Measurements from ENCODE around the gene EFNA4.

The EFNA4 gene

GRCh38 chr1:155026154-155026553, 37.4 kb upstream of the EFNA4 start:
- Mint-ChIP-seq H3K27ac (no peak overlapping the region), H3K9me3 (no peaks in the 10 kb centered on the region), H3K4me3 (no peak overlapping the region), H3K27me3 (ENCODE audit: low read depth) (no peaks in the 10 kb centered on the region), H3K4me1 (ENCODE audit: low read depth) (peaks cover 7% of the 10 kb centered on the region), H3K36me3 (ENCODE audit: low read depth) (no peaks in the 10 kb centered on the region)

DNA sequence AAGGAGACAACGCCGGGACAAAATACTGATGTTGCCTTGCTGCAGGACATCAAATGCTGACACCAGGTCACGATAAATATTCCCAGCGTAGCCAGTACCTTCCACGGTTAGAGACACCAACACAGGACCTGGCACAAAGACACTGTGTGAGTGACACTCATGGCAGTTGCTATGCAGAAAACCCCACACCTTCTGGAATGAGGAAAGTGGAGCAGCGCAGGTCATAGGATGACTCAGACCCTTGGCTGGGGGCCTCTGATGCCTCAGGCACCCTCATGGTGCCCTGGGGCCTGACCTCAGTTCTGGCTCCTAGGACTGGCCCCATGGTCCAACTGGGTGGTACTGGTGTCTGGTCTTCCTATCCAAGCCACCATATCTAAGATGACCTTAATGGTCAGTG, 37.0 kb upstream of the EFNA4 start:
- no peaks in the 10 kb centered on the region for H3K9me3 Mint-ChIP-seq
- no peak overlapping the region for H3K27ac Mint-ChIP-seq
- H3K4me3 Mint-ChIP-seq: no peak overlapping the region
- peaks cover 4% of the 10 kb centered on the region for H3K4me1 Mint-ChIP-seq (ENCODE audit: low read depth)
- no peaks in the 10 kb centered on the region for H3K27me3 Mint-ChIP-seq (ENCODE audit: low read depth)
- H3K36me3 Mint-ChIP-seq (ENCODE audit: low read depth): no peaks in the 10 kb centered on the region

DNA sequence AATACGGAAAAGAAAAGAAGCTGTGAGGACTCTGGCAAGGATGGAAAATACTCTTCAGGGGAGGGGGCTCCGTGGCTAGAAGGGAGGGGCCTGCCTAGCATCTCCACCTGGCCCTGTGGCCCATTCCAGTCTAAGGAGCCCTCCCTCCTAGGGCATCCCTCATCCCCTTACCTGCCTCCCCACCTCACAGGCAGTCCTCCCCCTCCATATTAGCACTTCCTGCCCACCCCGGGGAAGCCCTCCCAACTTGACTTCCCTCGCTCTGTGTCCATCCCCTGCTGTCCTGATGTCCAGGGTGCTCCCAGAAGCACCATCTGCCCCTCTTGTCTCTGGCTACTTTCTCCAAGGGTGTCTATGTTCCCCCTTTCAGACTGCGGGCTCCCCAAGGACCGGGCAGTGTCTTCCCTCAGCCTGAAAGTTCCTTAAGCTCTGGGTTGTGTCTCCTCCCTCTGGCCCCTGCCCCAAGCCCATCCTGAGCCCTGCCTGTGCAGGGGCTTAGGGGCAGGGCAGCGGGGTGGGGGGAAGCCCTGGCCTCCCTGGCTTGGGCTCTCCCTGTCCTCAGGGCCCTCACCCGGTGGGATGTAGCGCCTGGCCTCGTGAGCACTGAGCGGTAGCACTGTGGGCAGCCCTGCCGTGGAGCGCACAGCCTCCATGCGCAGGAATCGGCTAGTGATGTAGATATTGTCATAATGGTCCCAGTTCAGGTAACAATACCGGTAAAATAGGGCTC, 33.9 kb upstream of the EFNA4 start:
- no peaks in the 10 kb centered on the region for H3K9me3 Mint-ChIP-seq
- H3K27ac Mint-ChIP-seq: no peak overlapping the region
- no peaks in the 10 kb centered on the region for H3K27me3 Mint-ChIP-seq (ENCODE audit: low read depth)
- H3K4me1 Mint-ChIP-seq (ENCODE audit: low read depth): no peaks in the 10 kb centered on the region
- no peak overlapping the region for H3K4me3 Mint-ChIP-seq
- H3K36me3 Mint-ChIP-seq (ENCODE audit: low read depth): no peaks in the 10 kb centered on the region

DNA sequence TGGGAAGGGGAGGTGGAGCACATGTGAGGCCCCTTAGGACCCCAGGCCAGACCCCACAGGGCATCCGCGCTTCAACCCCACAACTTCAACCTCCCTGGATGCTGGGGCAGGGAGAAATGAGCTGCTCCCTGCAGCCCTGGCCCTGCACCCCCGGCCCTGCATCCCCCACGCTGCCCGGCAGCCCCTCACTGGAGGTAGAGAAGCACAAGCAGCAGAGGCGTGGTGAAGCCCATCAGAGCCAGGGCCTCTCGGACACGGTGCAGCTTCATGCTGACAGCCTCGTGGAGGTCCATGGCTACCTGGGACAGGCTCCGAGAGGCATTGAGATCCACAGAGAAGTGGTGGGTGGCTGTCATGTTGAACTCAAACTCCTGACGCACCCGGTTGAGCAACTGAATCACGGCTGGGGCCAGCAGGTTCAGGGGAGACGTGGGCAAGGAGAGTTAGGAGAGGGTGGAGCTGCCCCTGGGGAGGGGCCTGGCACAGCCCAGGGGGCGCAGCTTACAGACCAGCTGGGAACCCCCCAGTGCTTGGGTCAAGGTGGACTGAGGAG, 33.2 kb upstream of the EFNA4 start:
- no peak overlapping the region for H3K4me3 Mint-ChIP-seq
- H3K4me1 Mint-ChIP-seq (ENCODE audit: low read depth): no peaks in the 10 kb centered on the region
- no peaks in the 10 kb centered on the region for H3K9me3 Mint-ChIP-seq
- no peaks in the 10 kb centered on the region for H3K27me3 Mint-ChIP-seq (ENCODE audit: low read depth)
- H3K27ac Mint-ChIP-seq: no peak overlapping the region
- no peaks in the 10 kb centered on the region for H3K36me3 Mint-ChIP-seq (ENCODE audit: low read depth)

DNA sequence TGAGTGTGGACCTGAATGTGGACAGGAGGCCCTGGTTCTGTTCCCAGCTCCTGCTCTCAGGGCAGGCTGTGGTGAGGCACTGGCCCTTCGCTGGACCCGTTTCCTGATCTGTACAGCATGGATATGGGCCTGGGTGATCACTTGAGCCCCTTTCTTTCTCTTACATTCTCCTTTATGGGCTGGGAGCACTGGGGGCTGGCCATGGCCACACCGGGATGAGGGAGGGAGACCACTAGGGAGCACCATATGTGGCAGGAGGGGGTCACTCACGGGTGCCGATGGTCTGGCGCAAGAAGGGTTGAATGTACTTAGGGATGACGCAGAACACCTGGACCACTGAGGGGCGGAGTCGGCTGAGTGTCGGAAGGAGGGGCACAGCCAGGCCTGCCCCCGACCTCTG, 32.6 kb upstream of the EFNA4 start:
- Mint-ChIP-seq H3K27me3 (ENCODE audit: low read depth) (no peaks in the 10 kb centered on the region), H3K4me1 (ENCODE audit: low read depth) (no peaks in the 10 kb centered on the region), H3K36me3 (ENCODE audit: low read depth) (no peaks in the 10 kb centered on the region), H3K4me3 (no peak overlapping the region), H3K9me3 (no peaks in the 10 kb centered on the region), H3K27ac (no peak overlapping the region)

DNA sequence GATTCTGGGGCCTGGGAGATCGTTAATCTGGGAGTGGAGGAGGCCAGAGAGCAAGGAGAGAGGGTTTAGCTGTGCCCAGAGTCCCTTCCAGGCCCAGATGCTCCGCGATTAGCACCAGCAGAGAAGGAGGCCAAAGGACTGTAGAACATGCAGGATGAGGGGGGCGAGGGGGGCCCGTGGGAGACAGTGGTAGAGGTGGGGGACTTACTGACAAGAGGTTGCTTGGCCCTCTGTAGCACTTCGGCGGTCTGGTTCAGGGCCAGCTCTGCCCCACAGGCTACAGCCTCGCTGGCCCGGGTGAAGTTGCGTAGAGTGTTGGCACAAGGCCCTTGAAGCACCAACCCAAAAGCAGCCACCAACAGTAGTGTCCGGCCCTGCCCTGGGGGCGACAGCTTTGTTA, 30.7 kb upstream of the EFNA4 start:
- no peak overlapping the region for H3K27ac Mint-ChIP-seq
- no peaks in the 10 kb centered on the region for H3K36me3 Mint-ChIP-seq (ENCODE audit: low read depth)
- no peaks in the 10 kb centered on the region for H3K4me1 Mint-ChIP-seq (ENCODE audit: low read depth)
- no peak overlapping the region for H3K4me3 Mint-ChIP-seq
- H3K27me3 Mint-ChIP-seq (ENCODE audit: low read depth): peaks cover 11% of the 10 kb centered on the region
- H3K9me3 Mint-ChIP-seq: no peaks in the 10 kb centered on the region

GRCh38 chr1:155033524-155033923, 30.0 kb upstream of the EFNA4 start, which contains the start of the genes DCST1 and DCST2:
DCST1 (plus strand) TSS chr1:155033824; CDS start chr1:155034037, 213 bp downstream.
DCST2 (minus strand) TSS chr1:155033781; CDS start chr1:155033701, 80 bp downstream.
- Mint-ChIP-seq H3K4me3 (no peak within 1 kb of the TSS), H3K4me1 (ENCODE audit: low read depth) (no peaks in the 10 kb centered on the region), H3K9me3 (no peaks in the 10 kb centered on the region), H3K36me3 (ENCODE audit: low read depth) (no peaks in the 10 kb centered on the region), H3K27ac (no peak within 1 kb of the TSS), H3K27me3 (ENCODE audit: low read depth) (peaks cover 17% of the 10 kb centered on the region)

DNA sequence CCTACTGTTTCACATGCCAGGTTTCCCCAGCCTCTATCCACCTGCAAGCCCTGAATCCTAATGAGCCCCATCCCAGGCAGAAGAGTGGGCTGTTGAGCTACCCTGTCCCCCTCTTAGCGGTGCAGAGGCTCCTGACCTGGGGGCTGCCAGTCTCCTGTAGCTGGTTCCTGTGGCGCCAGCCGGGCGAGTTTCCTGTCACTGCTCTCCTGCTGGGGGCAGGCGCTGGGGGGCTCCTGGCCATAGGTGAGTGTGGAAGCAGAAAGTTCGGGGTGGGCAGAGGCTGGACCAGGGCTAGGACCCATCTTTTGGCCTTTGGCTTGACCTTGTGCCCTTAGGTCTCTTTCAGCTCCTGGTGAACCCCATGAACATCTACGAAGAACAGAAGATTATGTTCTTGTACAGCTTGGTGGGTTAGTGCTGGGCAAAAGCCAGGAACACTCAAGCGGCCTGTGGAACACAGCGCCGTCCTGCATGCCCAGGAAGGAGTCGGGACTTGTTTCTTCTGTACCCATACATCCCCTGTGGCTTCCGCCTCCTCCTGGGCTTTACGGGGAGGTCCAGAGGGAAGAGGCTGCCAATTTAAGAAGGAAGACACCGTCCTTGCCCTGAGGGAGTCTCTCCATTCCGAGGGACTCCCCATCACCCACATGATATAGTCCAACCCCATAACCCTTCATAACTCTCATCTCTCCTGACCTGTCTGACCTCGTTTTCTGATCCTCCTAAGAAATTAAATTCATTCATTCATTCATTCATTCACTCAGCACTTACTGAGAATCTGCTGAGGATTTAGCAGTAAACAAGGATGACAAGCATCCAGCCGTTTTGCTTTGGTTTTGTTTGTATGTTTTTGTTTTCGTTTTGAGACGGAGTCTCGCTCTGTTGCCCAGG, 29.0 kb upstream of the EFNA4 start:
- Mint-ChIP-seq H3K36me3 (ENCODE audit: low read depth) (no peaks in the 10 kb centered on the region), H3K27ac (no peak overlapping the region), H3K4me3 (no peak overlapping the region), H3K27me3 (ENCODE audit: low read depth) (peaks cover 19% of the 10 kb centered on the region), H3K4me1 (ENCODE audit: low read depth) (no peaks in the 10 kb centered on the region), H3K9me3 (no peaks in the 10 kb centered on the region)

- Mint-ChIP-seq H3K27ac (no peak overlapping the region), H3K4me1 (ENCODE audit: low read depth) (no peaks in the 10 kb centered on the region), H3K27me3 (ENCODE audit: low read depth) (peaks cover 19% of the 10 kb centered on the region), H3K4me3 (no peak overlapping the region), H3K36me3 (ENCODE audit: low read depth) (no peaks in the 10 kb centered on the region), H3K9me3 (no peaks in the 10 kb centered on the region)
Measured at GRCh38 chr1:155035936-155036335, 27.6 kb upstream of the EFNA4 start.

GRCh38 chr1:155037043-155037442, 26.5 kb upstream of the EFNA4 start:
- H3K27ac Mint-ChIP-seq: no peak overlapping the region
- H3K4me1 Mint-ChIP-seq (ENCODE audit: low read depth): no peaks in the 10 kb centered on the region
- H3K36me3 Mint-ChIP-seq (ENCODE audit: low read depth): no peaks in the 10 kb centered on the region
- no peak overlapping the region for H3K4me3 Mint-ChIP-seq
- H3K9me3 Mint-ChIP-seq: no peaks in the 10 kb centered on the region
- peaks cover 19% of the 10 kb centered on the region for H3K27me3 Mint-ChIP-seq (ENCODE audit: low read depth)

DNA sequence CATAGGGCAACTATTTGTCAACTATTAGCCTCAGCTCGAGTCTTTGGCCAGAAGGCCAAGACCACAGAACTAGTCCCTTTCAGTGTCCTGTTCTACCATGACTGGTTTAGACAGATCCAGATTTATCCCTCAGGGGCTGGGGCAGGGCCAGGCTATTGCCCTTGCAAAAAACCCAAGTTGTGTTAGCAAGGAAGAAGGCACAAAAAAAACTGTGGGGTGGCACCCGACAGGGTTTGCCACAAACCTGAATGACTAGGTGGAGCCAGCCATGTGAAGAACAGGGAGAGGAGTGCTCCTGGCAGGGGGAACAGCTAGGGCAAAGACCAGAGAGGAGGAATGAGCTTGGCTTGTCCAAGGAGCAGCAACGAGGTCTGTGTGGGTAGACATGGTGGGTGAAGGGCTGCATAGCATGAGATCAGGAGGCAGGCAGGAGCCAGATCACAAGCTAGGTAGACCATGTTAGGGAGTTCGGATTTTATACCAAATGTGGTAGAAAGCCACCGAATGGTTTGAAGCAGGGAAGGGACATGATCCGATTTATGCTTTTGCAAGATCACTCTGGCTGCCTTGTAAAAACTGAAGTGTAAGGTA, 25.6 kb upstream of the EFNA4 start:
- Mint-ChIP-seq H3K4me1 (ENCODE audit: low read depth) (no peaks in the 10 kb centered on the region), H3K4me3 (no peak overlapping the region), H3K36me3 (ENCODE audit: low read depth) (no peaks in the 10 kb centered on the region), H3K9me3 (no peaks in the 10 kb centered on the region), H3K27me3 (ENCODE audit: low read depth) (peaks cover 24% of the 10 kb centered on the region), H3K27ac (no peak overlapping the region)

DNA sequence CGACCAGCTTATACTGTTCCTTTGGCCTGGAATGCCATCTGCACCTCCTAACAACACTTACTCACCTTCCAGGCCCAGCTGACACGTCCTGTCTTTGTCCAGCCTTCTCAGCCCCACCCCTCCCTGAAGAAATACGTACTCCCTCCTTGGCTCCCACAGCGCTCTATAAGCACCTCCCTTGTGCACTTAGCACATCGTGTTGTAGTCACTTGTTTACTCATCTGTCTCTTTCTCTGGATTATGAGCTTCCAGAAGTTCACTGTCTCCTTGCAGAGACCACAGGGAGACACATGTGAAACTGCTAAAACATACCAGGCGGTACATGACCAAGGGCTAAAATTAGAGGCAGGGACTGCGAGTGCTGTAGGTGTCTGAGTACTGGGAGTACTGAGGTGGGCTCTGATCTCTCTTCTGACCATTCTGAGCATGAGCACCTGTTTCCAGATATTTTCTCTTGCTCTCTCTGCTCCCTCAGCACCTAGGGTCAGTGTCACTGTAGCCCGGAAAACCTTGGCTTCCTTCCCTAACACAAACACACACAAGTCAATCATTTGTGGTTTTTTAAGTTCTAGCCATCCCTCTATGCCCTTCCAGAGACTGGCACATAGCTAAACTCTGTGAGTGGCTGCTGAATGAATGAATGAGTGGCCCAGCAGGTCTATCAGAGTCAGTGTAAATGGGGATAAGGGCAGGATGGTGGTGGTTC, 24.8 kb upstream of the EFNA4 start:
- Mint-ChIP-seq H3K4me1 (ENCODE audit: low read depth) (no peaks in the 10 kb centered on the region), H3K27me3 (ENCODE audit: low read depth) (peaks cover 24% of the 10 kb centered on the region), H3K36me3 (ENCODE audit: low read depth) (no peaks in the 10 kb centered on the region), H3K4me3 (no peak overlapping the region), H3K27ac (no peak overlapping the region), H3K9me3 (no peaks in the 10 kb centered on the region)

- Mint-ChIP-seq H3K36me3 (ENCODE audit: low read depth) (no peaks in the 10 kb centered on the region), H3K27me3 (ENCODE audit: low read depth) (peaks cover 24% of the 10 kb centered on the region), H3K27ac (no peak overlapping the region), H3K9me3 (no peaks in the 10 kb centered on the region), H3K4me1 (ENCODE audit: low read depth) (no peaks in the 10 kb centered on the region), H3K4me3 (no peak overlapping the region)
Measured at GRCh38 chr1:155039308-155039669, 24.3 kb upstream of the EFNA4 start.

All from T-helper 1 cell treated with Interleukin-12 subunit alpha and Interleukin-12 subunit beta and Interleukin-4 antibody, amounts not matched to agents 30 μg/mL and 1 μg/mL, for 36 hours (primary cell).